K562 (cell line): ENCODE results near the gene SETD7. TPM values are rescaled to one million over a fixed set of nuclear protein-coding genes. Genes with fewer than 3 reads are reported as not detected.
"Not testable (repeated sequence)": the region's sequence is repeated elsewhere in the genome, so short reads cannot be mapped to it uniquely, and the experiment has no call there.

Experiments used
- ATAC-seq: fragments of 200-7000 bp; cut with Tn5 transposase; 3 replicates; pipeline ENCODE4 v1.9.1; 2020; ENCODE audit warnings: moderate library complexity
- BruUV-seq: library from RNA; stranded (reverse); fragments of 400-500 nt; replicated peaks from 2 replicates; lab custom pipeline; 2021; lab: Mats Ljungman, UMichigan
- CTCF ChIA-PET: fragments of 300-600 bp; formaldehyde crosslinking; extraction: SDS; loops from one replicate; lab custom pipeline; 2021; ENCODE audit warnings: low intra/inter-chr PET ratio; lab: Yijun Ruan, JAX
- POLR2A ChIA-PET: fragments of 300-600, 350-650 bp; sonication (Branson Sonifier 250); formaldehyde crosslinking; extraction: SDS; loops from one replicate; lab custom pipeline; 2021; ENCODE audit warnings: antibody characterized with exemption, inconsistent platforms; lab: Yijun Ruan, JAX
- DNase-seq, 4 experiments: peaks; one replicate each; pipeline versions ENCODE4 v3.0.0 to v3.0.0-alpha.2; 2011 to 2018; ENCODE audit warnings: low spot score in 3 of 4, mixed read lengths in 3 of 4; ENCODE audit errors: extremely low read depth in 1 of 4
- FAIRE-seq: peaks from 2 replicates; lab custom pipeline; 2011; peaks lifted over from hg19 to GRCh38; lab: Jason Lieb, UNC
- H2AFZ ChIP-seq: 2 replicates; pipeline ENCODE4 v1.6.0; 2011; ENCODE audit warnings: low read depth, low read length, control low read depth, inconsistent platforms
- H3K27ac ChIP-seq: fragments of 200-600 bp; 3 replicates; pipeline ENCODE4 v1.8.0; 2011; ENCODE audit warnings: low read depth, mild to moderate bottlenecking, control low read depth, inconsistent platforms, low read length, moderate library complexity, mixed read lengths; ENCODE audit errors: extremely low read depth
- H3K27me3 ChIP-seq, 2 experiments: fragments of 300-600 bp in 1 of 2; 2 replicates in 1 of 2; 3 replicates in 1 of 2; pipeline versions ENCODE4 v1.6.0 to v1.8.0; 2011; ENCODE audit warnings: inconsistent platforms in 2 of 2, low read length in 2 of 2, mild to moderate bottlenecking in 1 of 2, mixed read lengths in 1 of 2, moderate library complexity in 1 of 2; ENCODE audit not compliant: control insufficient read depth in 2 of 2, insufficient read depth in 2 of 2
- H3K36me3 ChIP-seq: fragments of 300-600 bp; 3 replicates; pipeline ENCODE4 v1.8.0; 2011; ENCODE audit warnings: mild to moderate bottlenecking, low read length, inconsistent platforms; ENCODE audit not compliant: control insufficient read depth, insufficient read depth
- H3K4me1 ChIP-seq, 2 experiments: fragments of 200-600 bp in 1 of 2; replicated peaks in 1 of 2; 2 replicates in 1 of 2; 3 replicates in 1 of 2; pipeline versions ENCODE4 v1.5.1 to v1.8.0; 2011; ENCODE audit warnings: inconsistent platforms in 2 of 2, low read length in 2 of 2, mild to moderate bottlenecking in 1 of 2, mixed read lengths in 1 of 2, moderate library complexity in 1 of 2; ENCODE audit not compliant: control insufficient read depth in 2 of 2, insufficient read depth in 2 of 2
- H3K4me2 ChIP-seq: 2 replicates; pipeline ENCODE4 v1.6.1; 2011; ENCODE audit warnings: low read length, control low read depth, inconsistent platforms, mixed read lengths; ENCODE audit not compliant: insufficient read depth
- H3K4me3 ChIP-seq: fragments of 200-600 bp; sonication (generic), shearing (Covaris generic); 2 replicates; pipeline ENCODE4 v1.5.1; 2016; ENCODE audit warnings: control low read depth, inconsistent platforms
- H3K79me2 ChIP-seq: fragments of 200-600 bp; 3 replicates; pipeline ENCODE4 v1.8.0; 2011; ENCODE audit warnings: low read length, inconsistent platforms; ENCODE audit not compliant: control insufficient read depth, insufficient read depth
- H3K9ac ChIP-seq, 2 experiments: 2 replicates each; pipeline versions ENCODE4 v1.6.0 to v1.6.1; 2011; ENCODE audit warnings: low read depth in 2 of 2, low read length in 2 of 2, control low read depth in 1 of 2, inconsistent platforms in 1 of 2, mild to moderate bottlenecking in 1 of 2, mixed read lengths in 1 of 2; ENCODE audit not compliant: insufficient read depth in 1 of 2
- H3K9me1 ChIP-seq: one replicate; pipeline ENCODE4 v1.6.0; 2011; ENCODE audit warnings: inconsistent platforms, mild to moderate bottlenecking, low read length, moderate library complexity; ENCODE audit not compliant: control insufficient read depth, insufficient read depth
- H3K9me3 ChIP-seq: replicated peaks from 2 replicates; pipeline ENCODE4 v1.5.1; 2011; ENCODE audit warnings: low read depth, low read length, inconsistent platforms; ENCODE audit not compliant: control insufficient read depth, insufficient read depth
- H4K20me1 ChIP-seq: replicated peaks from 2 replicates; pipeline ENCODE4 v1.6.1; 2011; ENCODE audit warnings: low read length, inconsistent platforms, mixed read lengths; ENCODE audit not compliant: control insufficient read depth, insufficient read depth
- BCOR ChIP-seq: fragments of 450-650 bp; IDR thresholded peaks from 2 replicates; pipeline ENCODE4 v1.6.1; 2016
- CREBBP ChIP-seq: IDR thresholded peaks from one replicate; pipeline ENCODE4 v1.6.1; 2012; ENCODE audit warnings: low read depth, mild to moderate bottlenecking, control low read depth, inconsistent platforms, low read length
- KDM1A ChIP-seq, 2 experiments: fragments of 450-650 bp; IDR thresholded peaks; 2 replicates each; pipeline ENCODE4 v1.6.1; 2016; ENCODE audit warnings: mild to moderate bottlenecking in 2 of 2
- RCOR1 ChIP-seq, 2 experiments: IDR thresholded peaks; 2 replicates each; pipeline ENCODE4 v1.6.1; 2012; ENCODE audit warnings: low read depth in 2 of 2, low read length in 2 of 2, borderline replicate concordance in 1 of 2, improper control_type of control experiment in 1 of 2
- ZNF121 ChIP-seq: sonication (generic); formaldehyde crosslinking; conservative IDR thresholded peaks from 2 replicates; pipeline ENCODE4 v1.8.0; 2022; ENCODE audit warnings: missing genetic modification reagents
- ZNF146 ChIP-seq: IDR thresholded peaks from one replicate; pipeline ENCODE4 v1.6.1; 2018; ENCODE audit warnings: missing compliant biosample characterization; ENCODE audit not compliant: unreplicated experiment
- ZNF316 ChIP-seq: fragments of 450-650 bp; IDR thresholded peaks from 2 replicates; pipeline ENCODE4 v1.6.1; 2016
- WGBS: fragments of 100-300 bp; shearing (Covaris generic); methylation state at CpG from one replicate; pipeline ENCODE4 v1.1.6; 2016; ENCODE audit warnings: low coverage, mixed read lengths; ENCODE audit not compliant: insufficient coverage; ENCODE audit errors: missing lambda C conversion rate; 5-methylcytosine and 5-hydroxymethylcytosine counted together
- in situ Hi-C: fragments of 300-500 bp; cut with MboI; formaldehyde crosslinking; loops from 4 replicates; pipeline ENCODE4 v1.15.0; 2018; ENCODE audit warnings: inconsistent platforms, mixed read lengths
- intact Hi-C: fragments of 100-400 bp; cut with micrococcal nuclease; formaldehyde crosslinking; loops from 2 replicates; pipeline ENCODE4 v1.14.2; 2022
- polyA plus RNA-seq, 8 experiments: library from polyadenylated mRNA; depleted of rRNA in 4 of 8; stranded (reverse) in 5 of 8; unstranded in 3 of 8; fragments of >200 nt; fragmentation: Nextera tagmentation in 2 of 8; fragmentation: Illumina TruSeq in 1 of 8; extraction: Ambion mirVana in 2 of 8; extraction: Trizol in 1 of 8; gene quantifications; 2 replicates each; pipeline versions ENCODE4 v1.2.1 to v1.2.3, GENCODE V29; 2011 to 2014; ENCODE audit warnings: inconsistent platforms in 1 of 8, missing spikeins in 1 of 8
- total RNA-seq, 7 experiments: library from RNA; depleted of rRNA in 6 of 7; stranded (reverse); fragments of >200 nt in 6 of 7; fragmentation: Illumina TruSeq in 2 of 7; extraction: Trizol in 2 of 7; gene quantifications; 2 replicates each; pipeline versions ENCODE4 v1.2.1 to v1.2.3, GENCODE V29; 2011 to 2021; ENCODE audit warnings: low replicate concordance in 1 of 7

SETD7 gene
- total and polyA plus RNA-seq, 9 of the 15 experiments (the other 6 are each of a cell fraction or from before 2014, with no cell fraction given), result 0.37 to 2.4 (median 1.7) TPM

GRCh38 chr4:139465922-139466321, 90.1 kb downstream of the SETD7 start:
- no peak overlapping the region for H3K4me3 ChIP-seq
- H3K36me3 ChIP-seq, result no peaks in the 10 kb centered on the region
- H3K4me2 ChIP-seq, result no peak overlapping the region
- H4K20me1 ChIP-seq, result no peaks in the 10 kb centered on the region
- ChIA-PET CTCF (no interaction called here), POLR2A (interaction anchor here (0.6 kb wide), 1 partner anchor 144 kb away, joined by 3 read pairs; no protein-coding TSS in a partner anchor)
- FAIRE-seq (no peak), DNase-seq (no peak), ATAC-seq (no peak; the same call in 2 of the 3 replicates)
- no peaks in the 10 kb centered on the region for H3K79me2 ChIP-seq
- H3K27ac ChIP-seq, result no peak overlapping the region
- no peak for TF ChIP-seq CREBBP
- TF ChIP-seq ZNF121 (CRISPR knock-in tag), result peak; percentile 45; the same call in 1 of the 2 replicates
- no peak for TF ChIP-seq RCOR1 (IDR thresholded peaks at IDR 0.05; ENCODE audit: borderline replicate concordance in 1 of 2, low read depth in 2 of 2, low read length in 2 of 2)
- TF ChIP-seq ZNF316, result peak; percentile 35; the same call in 1 of the 2 replicates
- H3K4me1 ChIP-seq, result no peaks in the 10 kb centered on the region
- H2AFZ ChIP-seq, result no peak overlapping the region
- in situ Hi-C loops, result no loop called here
- WGBS, result 35% methylated on average over 4 of the region's 4 CpGs
- H3K9me3 ChIP-seq, result no peaks in the 10 kb centered on the region
- no peaks in the 10 kb centered on the region for H3K9me1 ChIP-seq
- H3K9ac ChIP-seq, result no peak overlapping the region
- H3K27me3 ChIP-seq, result no peaks in the 10 kb centered on the region
- BruUV-seq, result no TSS peak
- intact Hi-C loops, result no loop called here

- H3K9me1 ChIP-seq, H3K27me3 ChIP-seq, ATAC-seq, H3K4me3 ChIP-seq, H2AFZ ChIP-seq, H3K79me2 ChIP-seq, H3K36me3 ChIP-seq, H3K9me3 ChIP-seq, H4K20me1 ChIP-seq, H3K4me2 ChIP-seq, in situ Hi-C loops, H3K4me1 ChIP-seq, H3K9ac ChIP-seq, H3K27ac ChIP-seq, BruUV-seq, DNase-seq, intact Hi-C loops, CTCF ChIA-PET, FAIRE-seq: not testable (repeated sequence)
- TF ChIP-seq BCOR (peak; percentile 69; the same call in 1 of the 2 replicates), ZNF146 (CRISPR knock-in tag) (peak; percentile 87), KDM1A (IDR thresholded peaks at IDR 0.05) (peak in 1 of 2 experiments; percentile 36; a peak in 1 of 4 replicates)
- POLR2A ChIA-PET, result interaction anchor here (1.1 kb wide), 1 partner anchor 11 kb away, joined by 3 read pairs; no protein-coding TSS in a partner anchor
- 72% methylated on average over 5 of the region's 5 CpGs for WGBS
These were observed 91.5 kb downstream of the SETD7 start for GRCh38 chr4:139464512-139464911.
